ENCODE results near the gene SLC22A7. TPM values are rescaled to one million over a fixed set of nuclear protein-coding genes. Genes with fewer than 3 reads are reported as not detected.
"Not testable (repeated sequence)": the region's sequence is repeated elsewhere in the genome, so short reads cannot be mapped to it uniquely, and the experiment has no call there.

SLC22A7 gene
- total RNA-seq, 2 donors from 2014 or later, result not detected

DNA sequence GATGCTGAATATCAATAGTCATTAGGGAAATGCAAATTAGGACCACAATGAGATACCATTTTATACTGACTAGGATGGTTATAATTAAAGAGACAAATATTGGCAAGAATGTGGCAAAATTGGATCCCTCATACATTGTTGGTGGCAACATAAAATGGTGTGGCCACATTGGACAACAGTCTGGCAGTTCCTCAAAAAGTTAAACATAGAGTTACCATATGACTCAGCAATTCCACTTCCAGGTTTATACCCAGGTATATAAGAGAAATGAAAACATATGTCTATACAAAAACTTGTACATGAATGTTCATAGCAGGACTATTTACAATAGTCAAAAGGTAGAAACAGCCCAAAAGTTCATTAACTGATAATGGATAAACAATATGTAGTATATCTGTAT lies 12.6 kb downstream of the SLC22A7 start:
- DNase-seq (no peak), ATAC-seq (no peak)
- intact Hi-C loops (cut with DNase I), result no loop called here

DNA sequence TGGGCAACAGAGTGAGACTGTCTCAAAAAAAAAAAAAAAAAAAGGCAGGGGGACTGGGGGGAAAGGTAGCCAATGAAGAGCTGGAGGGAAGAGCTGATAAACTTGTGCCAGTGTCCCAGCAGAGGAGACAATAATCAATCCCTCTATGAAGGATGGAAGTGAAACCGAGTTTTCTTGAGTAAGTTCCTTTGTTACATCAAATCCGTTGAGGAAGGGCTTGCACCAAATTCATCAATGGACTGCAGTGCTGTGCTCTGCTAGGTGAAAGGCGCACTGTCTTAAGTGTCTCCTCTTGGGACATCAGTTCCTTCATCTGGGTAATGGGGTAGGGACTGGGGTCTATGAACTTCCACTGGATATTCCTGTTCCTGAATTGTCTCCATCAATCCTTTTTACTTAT lies 13.6 kb downstream of the SLC22A7 start:
- DNase-seq (no peak), ATAC-seq (no peak)
- intact Hi-C loops (cut with DNase I), result no loop called here

DNA sequence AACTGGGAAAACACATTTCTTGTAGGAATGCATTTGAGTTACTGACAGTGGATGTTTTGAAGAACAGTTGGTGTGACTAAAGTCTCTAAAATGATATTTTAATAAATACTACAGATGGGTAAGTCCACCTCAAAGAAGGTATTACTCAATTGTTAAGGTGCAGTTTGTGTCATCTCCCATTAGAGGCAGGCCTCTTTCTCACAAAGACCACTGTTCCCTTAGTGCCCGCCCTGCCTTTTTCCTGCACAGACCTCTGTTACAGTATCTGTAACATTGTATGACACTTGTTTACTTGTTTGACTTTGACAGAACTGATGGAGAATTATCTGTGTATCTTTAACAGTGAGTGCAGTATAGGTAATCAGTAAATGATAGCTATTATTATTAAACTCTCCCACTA lies 15.8 kb downstream of the SLC22A7 start:
- ATAC-seq (no peak), DNase-seq (no peak)
- intact Hi-C loops (cut with DNase I), result no loop called here

GRCh38 chr6:43318011-43318410 lies 20.0 kb downstream of the SLC22A7 start:
- no peak for DNase-seq
- intact Hi-C loops (cut with DNase I), result no loop called here
- ATAC-seq, result no peak

DNA sequence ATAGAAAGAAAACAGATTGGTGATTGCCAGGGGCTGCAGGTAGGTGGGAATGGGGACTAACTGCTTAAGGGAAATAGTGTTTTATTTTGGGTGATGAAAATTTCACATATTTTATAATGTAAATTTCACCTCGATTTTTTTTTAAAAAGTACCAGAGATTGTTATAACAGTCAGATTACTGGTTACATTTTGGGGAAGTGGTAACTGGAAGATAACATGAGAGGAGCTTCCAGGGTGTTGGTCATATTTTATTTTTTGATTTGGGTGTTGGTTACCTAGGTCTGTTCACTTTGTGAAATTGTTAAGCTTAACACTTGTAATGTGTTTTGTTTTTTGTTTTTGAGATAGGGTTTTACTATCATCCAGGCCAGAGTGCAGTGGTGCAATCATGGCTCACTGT lies 27.8 kb downstream of the SLC22A7 start:
- DNase-seq (no peak), ATAC-seq (no peak)
- intact Hi-C loops (cut with DNase I), result no loop called here

GRCh38 chr6:43328528-43328927 lies 30.5 kb downstream of the SLC22A7 start:
- ATAC-seq (peak; percentile 93 to 95), DNase-seq (peak; percentile 35)
- intact Hi-C loops (cut with DNase I), result loop anchor here in 1 of 2 donors (1.0 kb wide), 1 partner anchor 61 kb away; no protein-coding TSS in a partner anchor

DNA sequence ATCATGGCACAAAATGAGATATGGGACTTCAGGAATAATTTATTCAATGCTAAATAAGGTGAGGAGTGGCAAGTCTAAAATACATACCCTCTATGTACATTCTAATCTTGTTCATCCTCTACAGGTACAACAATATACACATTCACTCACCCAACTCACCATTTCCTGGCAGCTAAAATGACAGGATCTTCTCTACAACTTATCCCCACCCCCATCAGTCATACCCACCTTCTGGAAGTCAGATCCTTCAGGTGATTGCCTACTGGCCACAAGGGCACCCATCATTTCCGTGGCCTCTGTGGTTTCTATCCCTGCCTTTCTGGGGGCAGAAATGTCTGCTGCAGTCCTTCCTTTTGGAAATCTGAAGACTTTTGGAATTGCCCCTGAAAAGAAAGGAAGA lies 33.4 kb downstream of the SLC22A7 start:
- no peak for DNase-seq
- intact Hi-C loops (cut with DNase I), result no loop called here
- no peak for ATAC-seq

DNA sequence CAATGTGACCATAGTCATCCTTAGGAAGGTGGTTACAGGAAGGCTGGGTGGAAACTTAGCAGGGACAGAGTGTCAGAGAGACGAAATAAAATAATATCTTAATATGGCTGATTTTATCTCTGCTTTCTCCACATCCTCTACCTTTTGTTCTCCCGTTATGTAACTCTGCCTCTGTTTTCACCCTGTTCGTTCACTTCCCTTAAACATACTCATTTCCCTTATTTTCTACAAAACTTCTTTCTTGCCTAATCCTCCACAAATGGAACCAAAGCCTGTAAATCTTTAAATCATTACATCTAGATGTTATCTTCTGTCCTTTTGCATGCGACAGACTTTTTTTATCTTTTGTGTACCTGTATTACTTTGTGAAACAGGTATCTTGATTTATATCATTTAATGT lies 33.8 kb downstream of the SLC22A7 start:
- intact Hi-C loops (cut with DNase I), result no loop called here
- ATAC-seq (no peak), DNase-seq (no peak)

DNA sequence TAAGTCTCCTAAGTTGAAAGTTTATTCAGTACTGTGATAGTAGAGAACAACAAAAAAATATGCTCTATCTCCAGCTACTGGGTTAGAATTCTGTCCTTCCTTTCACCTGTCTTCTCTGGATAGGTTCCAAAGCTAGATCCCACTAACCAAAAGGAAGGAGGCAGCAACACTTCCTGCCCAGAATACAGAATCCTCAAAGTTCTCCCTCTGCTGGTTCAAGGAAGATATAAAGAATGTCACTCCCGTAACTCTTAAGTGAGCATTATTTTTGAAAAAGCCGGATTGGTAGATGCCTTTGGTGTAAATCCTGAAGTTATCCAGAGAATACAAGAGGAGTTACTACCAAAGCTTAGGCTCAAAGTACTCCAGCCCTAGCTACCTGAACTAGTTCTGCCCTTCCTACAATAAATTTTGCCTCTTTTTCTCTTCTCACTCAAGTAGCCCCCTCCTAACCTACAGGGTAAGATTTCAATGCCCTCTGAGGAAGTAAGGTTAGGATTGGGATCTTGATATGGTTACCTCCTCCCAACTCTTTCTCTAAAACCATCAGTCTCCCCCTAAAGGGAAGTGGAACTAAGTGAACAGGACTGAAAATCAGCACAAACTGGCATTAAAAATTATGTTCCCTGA lies 36.5 kb downstream of the SLC22A7 start:
- peak; percentile 57 to 60 for ATAC-seq
- intact Hi-C loops (cut with DNase I), result loop anchor here (2.0 to 5.0 kb wide), 2 partner anchors 72 kb away; no protein-coding TSS in a partner anchor

DNA sequence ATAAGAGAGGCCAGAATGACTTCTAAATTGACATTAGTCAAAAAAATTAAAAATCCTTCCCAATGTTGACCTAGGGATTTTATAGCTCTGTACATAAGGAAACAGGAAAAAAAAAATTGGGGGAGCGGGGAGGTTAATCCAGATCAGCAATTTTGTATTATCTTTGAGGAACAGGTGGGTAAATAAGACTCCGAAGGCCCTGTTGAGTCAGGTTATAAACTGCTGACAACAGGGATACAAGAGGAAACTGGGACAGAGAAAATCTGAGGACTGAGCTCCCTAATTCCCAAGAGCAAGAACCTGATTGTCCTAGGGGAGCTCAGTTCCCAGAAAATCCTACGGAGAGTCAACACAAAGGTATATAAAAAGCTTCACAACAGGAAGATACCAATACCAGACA lies 37.4 kb downstream of the SLC22A7 start:
- no peak for DNase-seq
- intact Hi-C loops (cut with DNase I), result loop anchor here (2.0 to 5.0 kb wide), 2 partner anchors 73 kb away; no protein-coding TSS in a partner anchor
- no peak for ATAC-seq

More for the DNA sequence above, 36.5 kb downstream of the SLC22A7 start:
- DNase-seq, result no peak

DNA sequence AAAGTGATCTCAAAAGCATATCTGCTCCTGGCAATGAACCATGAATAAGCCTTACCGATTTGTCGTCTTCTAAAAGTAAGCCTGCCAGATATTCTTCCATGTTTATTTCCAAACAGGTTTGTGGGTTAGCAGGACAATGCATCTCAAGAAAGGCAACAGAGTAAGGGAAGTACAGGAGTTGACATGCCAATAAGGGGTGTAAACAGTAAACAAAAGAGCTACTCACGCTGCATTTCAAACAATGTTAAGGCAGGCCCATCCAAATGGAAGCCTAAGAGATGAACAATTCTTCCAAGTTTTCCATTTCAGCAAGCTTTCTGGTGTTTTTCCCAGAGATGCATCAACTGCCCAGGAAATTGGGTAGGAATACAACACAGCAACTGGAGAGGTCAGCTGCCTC lies 38.3 kb downstream of the SLC22A7 start:
- DNase-seq (no peak), ATAC-seq (no peak)
- intact Hi-C loops (cut with DNase I), result loop anchor here in 1 of 2 donors (5.0 kb wide), 1 partner anchor 74 kb away; no protein-coding TSS in a partner anchor

GRCh38 chr6:43338243-43338642 lies 40.2 kb downstream of the SLC22A7 start:
- no peak for DNase-seq
- no peak for ATAC-seq
- intact Hi-C loops (cut with DNase I), result loop anchor here in 1 of 2 donors (5.0 kb wide), 1 partner anchor 76 kb away; no protein-coding TSS in a partner anchor

DNA sequence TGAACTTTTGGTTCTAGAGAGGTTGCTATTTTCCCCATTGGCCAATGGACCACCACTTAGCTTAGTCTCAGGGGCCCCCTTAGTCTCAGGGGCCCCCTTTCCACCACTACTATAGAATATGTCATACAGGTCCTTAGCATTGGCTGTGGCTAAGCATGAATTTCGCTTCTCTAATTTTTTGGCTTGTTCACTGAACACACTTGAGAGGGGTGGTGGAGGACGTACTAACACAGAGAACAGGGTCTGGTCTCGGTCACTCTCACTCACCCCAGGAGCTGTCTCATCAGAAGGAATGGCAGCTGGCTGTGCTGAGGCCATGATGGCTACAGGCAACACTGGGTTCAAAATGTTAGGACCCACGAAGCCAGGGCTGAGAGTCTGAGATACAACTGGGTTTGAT lies 41.1 kb downstream of the SLC22A7 start:
- intact Hi-C loops (cut with DNase I), result loop anchor here in 1 of 2 donors (5.0 kb wide), 1 partner anchor 77 kb away; no protein-coding TSS in a partner anchor
- ATAC-seq (no peak), DNase-seq (no peak)

GRCh38 chr6:43346243-43346642 lies 48.2 kb downstream of the SLC22A7 start:
- intact Hi-C loops (cut with DNase I), result not testable (repeated sequence)

GRCh38 chr6:43347021-43347420 lies 49.0 kb downstream of the SLC22A7 start:
- ATAC-seq (no peak), DNase-seq (no peak)
- intact Hi-C loops (cut with DNase I), result no loop called here

More at GRCh38 chr6:43346243-43346642, 48.2 kb downstream of the SLC22A7 start:
- DNase-seq, ATAC-seq: not testable (repeated sequence)

GRCh38 chr6:43347444-43347843 lies 49.4 kb downstream of the SLC22A7 start:
- intact Hi-C loops (cut with DNase I), result no loop called here
- ATAC-seq (no peak), DNase-seq (no peak)

DNA sequence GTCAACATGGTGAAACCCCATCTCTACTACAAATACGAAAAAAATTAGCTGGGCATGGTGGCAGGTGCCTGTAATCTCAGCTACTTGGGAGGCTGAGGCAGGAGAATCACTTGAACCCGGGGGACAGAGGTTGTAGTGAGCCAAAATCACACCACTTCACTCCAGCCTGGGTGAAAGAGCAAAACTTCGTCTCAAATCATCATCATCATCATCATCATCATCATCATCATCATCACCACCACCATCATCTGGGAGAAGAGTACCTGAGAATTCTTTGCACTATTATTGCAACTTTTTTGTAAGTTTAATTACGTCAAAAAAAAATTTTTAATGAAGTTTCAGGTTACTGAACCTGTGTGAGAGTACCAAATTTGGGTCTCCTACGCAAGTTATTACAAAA lies 53.9 kb downstream of the SLC22A7 start:
- ATAC-seq; intact Hi-C loops (cut with DNase I); DNase-seq: not testable (repeated sequence)
